HepG2 (cell line): ENCODE results near the gene SPACA4. TPM values are rescaled to one million over a fixed set of nuclear protein-coding genes. Genes with fewer than 3 reads are reported as not detected.

Experiments used
- SIN3B ChIP-seq: fragments of 150-350 bp; IDR thresholded peaks from 2 replicates; pipeline ENCODE4 v1.6.1; 2014; ENCODE audit warnings: low read length
- YY1 ChIP-seq: IDR thresholded peaks from 2 replicates; pipeline ENCODE4 v1.6.1; 2011; ENCODE audit warnings: low read length, low read depth, moderate library complexity, mild to moderate bottlenecking; ENCODE audit not compliant: insufficient read depth, insufficient replicate concordance
- ZHX2 ChIP-seq, 2 experiments: sonication (generic) in 1 of 2; formaldehyde crosslinking in 1 of 2; IDR thresholded peaks; 2 replicates each; pipeline versions ENCODE4 v1.6.1 to v1.9.0; 2014 to 2022; ENCODE audit warnings: antibody characterized with exemption in 1 of 2, borderline replicate concordance in 1 of 2, inconsistent platforms in 1 of 2, low read depth in 1 of 2, missing genetic modification reagents in 1 of 2
- ZMYM4 ChIP-seq: sonication (generic); formaldehyde crosslinking; IDR thresholded peaks from 2 replicates; pipeline ENCODE4 v1.8.1; 2023; ENCODE audit warnings: mild to moderate bottlenecking, missing genetic modification reagents
- ZNF235 ChIP-seq: sonication (generic); formaldehyde crosslinking; IDR thresholded peaks from 2 replicates; pipeline ENCODE4 v1.8.1; 2023; ENCODE audit warnings: mild to moderate bottlenecking, missing genetic modification reagents, borderline replicate concordance
- ZNF724P ChIP-seq: sonication (generic); formaldehyde crosslinking; IDR thresholded peaks from 2 replicates; pipeline ENCODE4 v1.8.0; 2022; ENCODE audit warnings: missing genetic modification reagents, borderline replicate concordance
- ZNF777 ChIP-seq: sonication (generic); formaldehyde crosslinking; IDR thresholded peaks from 2 replicates; pipeline ENCODE4 v1.4.0; 2020; ENCODE audit warnings: missing genetic modification reagents
- polyA plus RNA-seq, 8 experiments: library from polyadenylated mRNA; depleted of rRNA in 3 of 8; stranded (reverse) in 7 of 8; unstranded in 1 of 8; fragments of >200 nt; fragmentation: Illumina TruSeq in 4 of 8; extraction: Trizol in 4 of 8; gene quantifications; 2 replicates each; pipeline versions ENCODE4 v1.2.1 to v1.2.3, GENCODE V29; 2011 to 2016; ENCODE audit warnings: low read depth in 4 of 8, missing spikeins in 1 of 8, mixed read lengths in 1 of 8; ENCODE audit not compliant: insufficient read depth in 1 of 8
- total RNA-seq, 5 experiments: library from RNA; depleted of rRNA; stranded (reverse); fragments of >200 nt; fragmentation: Illumina TruSeq; extraction: Trizol; gene quantifications; 2 replicates each; pipeline ENCODE4 v1.2.3, GENCODE V29; 2016; ENCODE audit warnings: low read depth in 1 of 5
- TF ChIP-seq, protein P1 (sequence below): sonication (generic); formaldehyde crosslinking; IDR thresholded peaks from 2 replicates; pipeline ENCODE4 v1.9.0; 2021; ENCODE audit warnings: missing genetic modification reagents, borderline replicate concordance
- TF ChIP-seq, protein P2 (sequence below): sonication (generic); formaldehyde crosslinking; conservative IDR thresholded peaks from 2 replicates; pipeline ENCODE4 v1.4.0; 2020; ENCODE audit warnings: missing genetic modification reagents
- TF ChIP-seq, protein P3 (sequence below), 2 experiments: sonication (generic) in 1 of 2; formaldehyde crosslinking in 1 of 2; IDR thresholded peaks; 2 replicates each; pipeline versions ENCODE4 v1.4.0 to v1.6.1; 2016 to 2020; ENCODE audit warnings: borderline replicate concordance in 1 of 2, low read depth in 1 of 2, mild to moderate bottlenecking in 1 of 2, missing genetic modification reagents in 1 of 2

SPACA4 gene
- total and polyA plus RNA-seq, 2 of the 13 experiments (the other 11 are each of a cell fraction or from before 2014, with no cell fraction given): not detected

- TF ChIP-seq YY1: peak; percentile 91
- no peak for TF ChIP-seq ZNF235 (CRISPR knock-in tag)
- TF ChIP-seq, protein P1, sequence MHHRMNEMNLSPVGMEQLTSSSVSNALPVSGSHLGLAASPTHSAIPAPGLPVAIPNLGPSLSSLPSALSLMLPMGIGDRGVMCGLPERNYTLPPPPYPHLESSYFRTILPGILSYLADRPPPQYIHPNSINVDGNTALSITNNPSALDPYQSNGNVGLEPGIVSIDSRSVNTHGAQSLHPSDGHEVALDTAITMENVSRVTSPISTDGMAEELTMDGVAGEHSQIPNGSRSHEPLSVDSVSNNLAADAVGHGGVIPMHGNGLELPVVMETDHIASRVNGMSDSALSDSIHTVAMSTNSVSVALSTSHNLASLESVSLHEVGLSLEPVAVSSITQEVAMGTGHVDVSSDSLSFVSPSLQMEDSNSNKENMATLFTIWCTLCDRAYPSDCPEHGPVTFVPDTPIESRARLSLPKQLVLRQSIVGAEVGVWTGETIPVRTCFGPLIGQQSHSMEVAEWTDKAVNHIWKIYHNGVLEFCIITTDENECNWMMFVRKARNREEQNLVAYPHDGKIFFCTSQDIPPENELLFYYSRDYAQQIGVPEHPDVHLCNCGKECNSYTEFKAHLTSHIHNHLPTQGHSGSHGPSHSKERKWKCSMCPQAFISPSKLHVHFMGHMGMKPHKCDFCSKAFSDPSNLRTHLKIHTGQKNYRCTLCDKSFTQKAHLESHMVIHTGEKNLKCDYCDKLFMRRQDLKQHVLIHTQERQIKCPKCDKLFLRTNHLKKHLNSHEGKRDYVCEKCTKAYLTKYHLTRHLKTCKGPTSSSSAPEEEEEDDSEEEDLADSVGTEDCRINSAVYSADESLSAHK (CRISPR knock-in tag): peak; percentile 67
- TF ChIP-seq, protein P2, sequence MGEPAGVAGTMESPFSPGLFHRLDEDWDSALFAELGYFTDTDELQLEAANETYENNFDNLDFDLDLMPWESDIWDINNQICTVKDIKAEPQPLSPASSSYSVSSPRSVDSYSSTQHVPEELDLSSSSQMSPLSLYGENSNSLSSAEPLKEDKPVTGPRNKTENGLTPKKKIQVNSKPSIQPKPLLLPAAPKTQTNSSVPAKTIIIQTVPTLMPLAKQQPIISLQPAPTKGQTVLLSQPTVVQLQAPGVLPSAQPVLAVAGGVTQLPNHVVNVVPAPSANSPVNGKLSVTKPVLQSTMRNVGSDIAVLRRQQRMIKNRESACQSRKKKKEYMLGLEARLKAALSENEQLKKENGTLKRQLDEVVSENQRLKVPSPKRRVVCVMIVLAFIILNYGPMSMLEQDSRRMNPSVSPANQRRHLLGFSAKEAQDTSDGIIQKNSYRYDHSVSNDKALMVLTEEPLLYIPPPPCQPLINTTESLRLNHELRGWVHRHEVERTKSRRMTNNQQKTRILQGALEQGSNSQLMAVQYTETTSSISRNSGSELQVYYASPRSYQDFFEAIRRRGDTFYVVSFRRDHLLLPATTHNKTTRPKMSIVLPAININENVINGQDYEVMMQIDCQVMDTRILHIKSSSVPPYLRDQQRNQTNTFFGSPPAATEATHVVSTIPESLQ: no peak
- TF ChIP-seq ZHX2 (IDR thresholded peaks at IDR 0.05; ENCODE audit: low read depth): peak; percentile 88
- no peak for TF ChIP-seq ZHX2 (CRISPR knock-in tag; IDR thresholded peaks at IDR 0.05; ENCODE audit: borderline replicate concordance)
- TF ChIP-seq, protein P3, sequence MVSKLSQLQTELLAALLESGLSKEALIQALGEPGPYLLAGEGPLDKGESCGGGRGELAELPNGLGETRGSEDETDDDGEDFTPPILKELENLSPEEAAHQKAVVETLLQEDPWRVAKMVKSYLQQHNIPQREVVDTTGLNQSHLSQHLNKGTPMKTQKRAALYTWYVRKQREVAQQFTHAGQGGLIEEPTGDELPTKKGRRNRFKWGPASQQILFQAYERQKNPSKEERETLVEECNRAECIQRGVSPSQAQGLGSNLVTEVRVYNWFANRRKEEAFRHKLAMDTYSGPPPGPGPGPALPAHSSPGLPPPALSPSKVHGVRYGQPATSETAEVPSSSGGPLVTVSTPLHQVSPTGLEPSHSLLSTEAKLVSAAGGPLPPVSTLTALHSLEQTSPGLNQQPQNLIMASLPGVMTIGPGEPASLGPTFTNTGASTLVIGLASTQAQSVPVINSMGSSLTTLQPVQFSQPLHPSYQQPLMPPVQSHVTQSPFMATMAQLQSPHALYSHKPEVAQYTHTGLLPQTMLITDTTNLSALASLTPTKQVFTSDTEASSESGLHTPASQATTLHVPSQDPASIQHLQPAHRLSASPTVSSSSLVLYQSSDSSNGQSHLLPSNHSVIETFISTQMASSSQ (IDR thresholded peaks at IDR 0.05; ENCODE audit: low read depth): no peak; the same call in 1 of the 2 replicates
- TF ChIP-seq, protein P3 (CRISPR knock-in tag; IDR thresholded peaks at IDR 0.05; ENCODE audit: borderline replicate concordance): peak; percentile 81; the same call in 1 of the 2 replicates
- TF ChIP-seq ZMYM4 (CRISPR knock-in tag): peak; percentile 82; the same call in 1 of the 2 replicates
- TF ChIP-seq ZNF777 (CRISPR knock-in tag): peak; percentile 94
- peak; percentile 62 for TF ChIP-seq SIN3B
- peak; percentile 79; the same call in 1 of the 2 replicates for TF ChIP-seq ZNF724P
These were observed 12.6 kb downstream of the SPACA4 start, which contains the start of the genes RPL18 and SPHK2 (continued) for GRCh38 chr19:48618916-48619691.
